ENCODE results near the gene QRICH1. TPM values are rescaled to one million over a fixed set of nuclear protein-coding genes. Genes with fewer than 3 reads are reported as not detected.

The QRICH1 gene
- total RNA-seq, 4 donors from 2014 or later: 66.2 to 171 (median 81.8) TPM

- H3K4me3 ChIP-seq: no peak overlapping the region
- no peaks in the 10 kb centered on the region for H3K27me3 ChIP-seq
- WGBS, 2 donors (ENCODE audit: low coverage in 1 of 2): 88% methylated on average over 7 of the region's 17 CpGs; no CpG with 5 or more reads in 1 of the 2 donors
- TF ChIP-seq EP300 (IDR thresholded peaks at IDR 0.05) (no peak), CTCF (IDR thresholded peaks at IDR 0.05) (no peak), POLR2A (IDR thresholded peaks at IDR 0.05) (no peak), POLR2AphosphoS5 (IDR thresholded peaks at IDR 0.05) (no peak)
- H3K27ac ChIP-seq: no peak overlapping the region
- peaks cover 0 to 83% of the 10 kb centered on the region in 2 donors for H3K36me3 ChIP-seq
- H3K9me3 ChIP-seq: no peaks in the 10 kb centered on the region
- no peak for ATAC-seq
- H3K4me1 ChIP-seq: peaks cover 0 to 30% (median 13%) of the 10 kb centered on the region in 3 donors
Observed at GRCh38 chr3:49122886-49123545, 29.1 kb upstream of the QRICH1 start.

- WGBS, 2 donors (ENCODE audit: low coverage in 1 of 2): 72 to 83% methylated on average over 3 of the region's 7 CpGs
- Histone ChIP-seq H3K4me3 (no peak overlapping the region), H3K4me1 (peaks cover 0 to 35% (median 13%) of the 10 kb centered on the region in 3 donors), H3K27me3 (no peaks in the 10 kb centered on the region), H3K36me3 (peaks cover 0 to 83% of the 10 kb centered on the region in 2 donors), H3K27ac (no peak overlapping the region), H3K9me3 (no peaks in the 10 kb centered on the region)
- TF ChIP-seq POLR2A (IDR thresholded peaks at IDR 0.05) (no peak), EP300 (IDR thresholded peaks at IDR 0.05) (no peak), POLR2AphosphoS5 (IDR thresholded peaks at IDR 0.05) (no peak), CTCF (IDR thresholded peaks at IDR 0.05) (no peak)
- ATAC-seq: no peak
Observed at GRCh38 chr3:49122451-49122850, 28.6 kb upstream of the QRICH1 start.

GRCh38 chr3:49122022-49122421, 28.2 kb upstream of the QRICH1 start:
- TF ChIP-seq EP300 (IDR thresholded peaks at IDR 0.05) (no peak), CTCF (IDR thresholded peaks at IDR 0.05) (no peak), POLR2AphosphoS5 (IDR thresholded peaks at IDR 0.05) (no peak)
- no CpG with 5 or more reads among the region's 12 CpGs for WGBS, 2 donors (ENCODE audit: low coverage in 1 of 2)
- no peak overlapping the region for H3K4me3 ChIP-seq
- H3K27ac ChIP-seq: peak overlapping the region in 3 of 4 donors; percentile 96 to 98 (median 97)
- H3K9me3 ChIP-seq: no peaks in the 10 kb centered on the region
- H3K36me3 ChIP-seq: peaks cover 0 to 83% of the 10 kb centered on the region in 2 donors
- peaks cover 0 to 40% (median 13%) of the 10 kb centered on the region in 3 donors for H3K4me1 ChIP-seq
- ATAC-seq: no peak
- H3K27me3 ChIP-seq: no peaks in the 10 kb centered on the region

- ATAC-seq: no peak
- Histone ChIP-seq H3K36me3 (peaks cover 0 to 83% of the 10 kb centered on the region in 2 donors), H3K27ac (peak overlapping the region; percentile 85 to 98 (median 96)), H3K9me3 (no peaks in the 10 kb centered on the region), H3K27me3 (no peaks in the 10 kb centered on the region), H3K4me3 (peak overlapping the region in 1 of 2 donors; percentile 97), H3K4me1 (peaks cover 0 to 44% (median 13%) of the 10 kb centered on the region in 3 donors)
- 78% methylated on average over 3 of the region's 17 CpGs; no CpG with 5 or more reads in 1 of the 2 donors for WGBS, 2 donors (ENCODE audit: low coverage in 1 of 2)
- no peak for TF ChIP-seq CTCF (IDR thresholded peaks at IDR 0.05)
- no peak for TF ChIP-seq POLR2AphosphoS5 (IDR thresholded peaks at IDR 0.05)
- TF ChIP-seq EP300 (IDR thresholded peaks at IDR 0.05): no peak
- no peak for TF ChIP-seq POLR2A (IDR thresholded peaks at IDR 0.05)
Observed at GRCh38 chr3:49121132-49121736, 27.4 kb upstream of the QRICH1 start.

All from gastroesophageal sphincter (tissue), 4 donors.